SK-N-MC (cell line): ENCODE data around the gene POLRMT.

Experiments
- EZH2 ChIP-seq: fragments of 200-600 bp; sonication (generic); IDR thresholded peaks from one replicate; pipeline ENCODE4 v1.6.1; 2017; ENCODE audit warnings: antibody characterized with exemption
- FOXP2 ChIP-seq: optimal IDR thresholded peaks from 2 replicates; pipeline ENCODE3; 2011; ENCODE audit warnings: mild to moderate bottlenecking, moderate library complexity; ENCODE audit not compliant: insufficient read depth; ENCODE audit errors: extremely low read length, control extremely low read depth

DNA sequence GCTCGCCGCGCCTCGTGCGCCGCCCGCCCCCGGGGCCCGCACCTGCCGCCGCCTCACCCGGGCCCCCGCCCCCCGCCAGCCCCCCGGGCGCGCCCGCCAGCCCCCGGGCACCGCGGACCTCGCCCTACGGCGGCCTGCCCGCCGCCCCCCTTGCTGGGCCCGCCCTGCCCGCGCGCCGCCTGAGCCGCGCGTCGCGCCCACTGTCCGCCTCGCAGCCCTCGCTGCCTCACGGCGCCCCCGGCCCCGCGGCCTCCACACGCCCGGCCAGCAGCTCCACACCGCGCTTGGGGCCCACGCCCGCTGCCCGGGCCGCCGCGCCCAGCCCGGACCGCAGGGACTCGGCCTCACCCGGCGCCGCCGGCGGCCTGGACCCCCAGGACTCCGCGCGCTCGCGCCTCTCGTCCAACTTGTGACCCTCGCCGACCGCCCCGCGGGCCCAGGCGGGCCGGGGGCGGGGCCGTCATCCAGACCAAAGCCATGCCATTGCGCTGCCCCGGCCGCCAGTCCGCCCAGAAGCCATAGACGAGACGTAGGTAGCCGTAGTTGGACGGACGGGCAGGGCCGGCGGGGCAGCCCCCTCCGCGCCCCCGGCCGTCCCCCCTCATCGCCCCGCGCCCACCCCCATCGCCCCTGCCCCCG, 17.2 kb downstream of the POLRMT start:
- TF ChIP-seq EZH2 (no peak), FOXP2 (no peak)
